HEK293 (cell line): ENCODE results near the gene CIDEA.

Experiments used
- CTCF ChIP-seq: fragments of 450-650 bp; formaldehyde crosslinking; IDR thresholded peaks from 2 replicates; pipeline ENCODE4 v1.5.1; 2016; ENCODE audit warnings: missing biosample characterization, missing genetic modification characterization
- TRIM28 ChIP-seq: IDR thresholded peaks from 2 replicates; pipeline ENCODE4 v1.6.1; 2011; ENCODE audit warnings: low read length, control low read depth, borderline replicate concordance

- no peak for TF ChIP-seq TRIM28
- no peak for TF ChIP-seq CTCF
Measured at GRCh38 chr18:12309683-12310198, 55.6 kb downstream of the CIDEA start.
